Measurements from ENCODE around the gene HDAC1. TPM values are rescaled to one million over a fixed set of nuclear protein-coding genes. Genes with fewer than 3 reads are reported as not detected.
"Not testable (repeated sequence)": the region's sequence is repeated elsewhere in the genome, so short reads cannot be mapped to it uniquely, and the experiment has no call there.

HDAC1 gene
- total RNA-seq, 1 experiment from 2014 or later: 117 TPM

DNA sequence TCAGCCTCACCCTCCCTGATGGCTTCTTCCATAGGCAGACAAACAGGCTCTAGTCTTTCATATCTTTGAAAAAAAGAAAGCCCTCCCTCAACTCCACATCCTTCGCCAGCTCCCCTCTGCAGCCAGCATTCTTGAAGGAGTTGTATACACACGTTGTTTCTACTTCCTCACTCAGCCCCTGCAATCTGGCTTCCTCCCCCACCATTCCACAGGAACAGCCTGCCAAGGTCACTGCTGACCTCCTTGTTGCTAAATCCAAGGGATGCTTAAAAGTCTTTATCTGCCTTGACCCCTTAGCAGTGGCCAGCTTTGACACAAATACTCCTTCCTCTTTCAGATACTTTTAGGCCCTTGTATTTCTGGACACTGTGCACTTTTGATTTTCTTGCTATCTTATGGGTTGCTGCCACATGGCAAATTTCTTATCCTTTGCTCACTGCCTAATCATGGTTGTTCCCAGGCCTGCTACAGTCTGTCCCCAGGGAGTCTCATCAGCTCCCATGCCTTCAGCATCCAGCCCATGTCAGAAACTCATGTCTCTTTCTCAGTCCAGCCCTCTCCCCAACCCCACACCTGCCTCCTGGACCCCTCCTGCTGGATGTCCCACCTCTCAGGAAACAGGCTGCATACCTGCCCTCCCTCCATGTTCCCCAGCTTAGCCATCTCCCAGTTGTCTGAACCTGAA is 62.1 kb downstream of the HDAC1 start:
- Mint-ChIP-seq H3K27ac (ENCODE audit: unreplicated experiment) (peak overlapping the region; percentile 60), H3K4me1 (ENCODE audit: low read depth, unreplicated experiment) (peaks cover 13% of the 10 kb centered on the region), H3K4me3 (ENCODE audit: unreplicated experiment) (peak overlapping the region; percentile 66), H3K27me3 (ENCODE audit: insufficient read depth, unreplicated experiment) (no peaks in the 10 kb centered on the region), H3K36me3 (ENCODE audit: insufficient read depth, unreplicated experiment) (peaks cover 8% of the 10 kb centered on the region), H3K9me3 (ENCODE audit: unreplicated experiment) (no peaks in the 10 kb centered on the region)
- CTCF ChIA-PET: interaction anchor here (0.7 kb wide), 1 partner anchor 46 kb away, joined by 4 read pairs; no protein-coding TSS in a partner anchor
- DNase-seq: no peak
- no peak overlapping the region for H3K4me3 ChIP-seq (ENCODE audit: low read depth, low read length)
- no peaks in the 10 kb centered on the region for H3K27me3 ChIP-seq (replicated peaks; ENCODE audit: control insufficient read depth, insufficient read depth, low read length)
- no TSS peak for BruUV-seq (replicated peaks)
- intact Hi-C loops (cut with micrococcal nuclease; ENCODE audit: unreplicated experiment): loop anchor here (5.0 kb wide), 1 partner anchor 137 kb away; no protein-coding TSS in a partner anchor
- TF ChIP-seq, protein P1, sequence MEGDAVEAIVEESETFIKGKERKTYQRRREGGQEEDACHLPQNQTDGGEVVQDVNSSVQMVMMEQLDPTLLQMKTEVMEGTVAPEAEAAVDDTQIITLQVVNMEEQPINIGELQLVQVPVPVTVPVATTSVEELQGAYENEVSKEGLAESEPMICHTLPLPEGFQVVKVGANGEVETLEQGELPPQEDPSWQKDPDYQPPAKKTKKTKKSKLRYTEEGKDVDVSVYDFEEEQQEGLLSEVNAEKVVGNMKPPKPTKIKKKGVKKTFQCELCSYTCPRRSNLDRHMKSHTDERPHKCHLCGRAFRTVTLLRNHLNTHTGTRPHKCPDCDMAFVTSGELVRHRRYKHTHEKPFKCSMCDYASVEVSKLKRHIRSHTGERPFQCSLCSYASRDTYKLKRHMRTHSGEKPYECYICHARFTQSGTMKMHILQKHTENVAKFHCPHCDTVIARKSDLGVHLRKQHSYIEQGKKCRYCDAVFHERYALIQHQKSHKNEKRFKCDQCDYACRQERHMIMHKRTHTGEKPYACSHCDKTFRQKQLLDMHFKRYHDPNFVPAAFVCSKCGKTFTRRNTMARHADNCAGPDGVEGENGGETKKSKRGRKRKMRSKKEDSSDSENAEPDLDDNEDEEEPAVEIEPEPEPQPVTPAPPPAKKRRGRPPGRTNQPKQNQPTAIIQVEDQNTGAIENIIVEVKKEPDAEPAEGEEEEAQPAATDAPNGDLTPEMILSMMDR (IDR thresholded peaks at IDR 0.05; ENCODE audit: insufficient read depth in 1 of 2, low read depth in 1 of 2, low read length in 1 of 2, severe bottlenecking in 1 of 2, unreplicated experiment in 1 of 2): no peak
- H3K4me1 ChIP-seq: peaks cover 17% of the 10 kb centered on the region
- H3K9me3 ChIP-seq: no peaks in the 10 kb centered on the region
- POLR2A ChIA-PET: no interaction called here
- no peaks in the 10 kb centered on the region; the same call in 1 of the 2 replicates for H3K36me3 ChIP-seq (ENCODE audit: control insufficient read depth, insufficient read depth, low read length)

DNA sequence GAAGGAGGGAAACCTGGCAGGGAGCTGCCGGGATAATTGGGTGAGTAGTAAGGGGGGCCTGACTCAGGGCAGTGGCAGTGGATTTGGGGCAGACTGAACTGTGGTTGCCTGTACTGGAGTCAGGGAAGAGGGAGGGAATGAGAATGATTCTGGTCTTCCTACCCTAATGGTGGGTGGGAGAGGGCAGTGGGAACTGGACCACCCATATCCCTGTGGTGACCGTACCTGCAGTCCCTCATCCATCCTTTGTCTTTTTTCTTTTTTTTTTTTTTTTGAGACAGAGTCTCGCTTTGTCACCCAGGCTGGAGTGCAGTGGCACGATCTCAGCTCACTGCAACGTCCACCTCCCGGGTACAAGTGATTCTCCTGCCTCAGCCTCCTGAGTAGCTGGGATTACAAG is 63.9 kb downstream of the HDAC1 start:
- H3K9me3 ChIP-seq; H3K4me3 Mint-ChIP-seq (ENCODE audit: unreplicated experiment); H3K27ac Mint-ChIP-seq (ENCODE audit: unreplicated experiment); CTCF ChIA-PET; H3K4me3 ChIP-seq (ENCODE audit: low read depth, low read length); BruUV-seq (replicated peaks); DNase-seq; H3K9me3 Mint-ChIP-seq (ENCODE audit: unreplicated experiment); H3K27me3 ChIP-seq (replicated peaks; ENCODE audit: control insufficient read depth, insufficient read depth, low read length); H3K36me3 Mint-ChIP-seq (ENCODE audit: insufficient read depth, unreplicated experiment); H3K27me3 Mint-ChIP-seq (ENCODE audit: insufficient read depth, unreplicated experiment); intact Hi-C loops (cut with micrococcal nuclease; ENCODE audit: unreplicated experiment); H3K36me3 ChIP-seq (ENCODE audit: control insufficient read depth, insufficient read depth, low read length): not testable (repeated sequence)
- H3K4me1 Mint-ChIP-seq (ENCODE audit: low read depth, unreplicated experiment): peaks cover 16% of the 10 kb centered on the region
- peaks cover 15% of the 10 kb centered on the region for H3K4me1 ChIP-seq
- POLR2A ChIA-PET: interaction anchor here (0.6 kb wide), 1 partner anchor 20 kb away, joined by 7 read pairs; the partner anchor contains the start of gene MARCKSL1

DNA sequence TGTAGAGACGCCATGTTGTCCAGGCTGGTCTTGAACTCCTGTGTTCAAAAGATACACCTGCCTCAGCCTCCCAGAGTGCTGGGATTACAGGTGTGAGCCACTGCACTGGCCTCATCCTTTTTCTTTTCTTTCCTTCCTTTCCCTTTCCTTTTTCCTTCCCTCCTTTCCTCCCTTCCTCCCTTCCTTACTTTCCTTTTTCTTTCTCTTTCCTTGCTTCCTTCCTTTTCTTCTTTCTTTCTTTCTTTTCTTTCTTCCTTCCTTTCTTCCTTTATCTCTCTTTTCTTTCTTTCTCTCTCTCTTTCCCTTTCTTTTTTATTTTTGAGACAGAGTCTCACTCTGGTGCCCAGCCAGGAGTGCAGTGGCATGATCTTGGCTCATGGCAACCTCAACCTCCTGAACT is 64.6 kb downstream of the HDAC1 start:
- ChIA-PET CTCF (no interaction called here), POLR2A (interaction anchor here (0.6 kb wide), 1 partner anchor 21 kb away, joined by 7 read pairs; the partner anchor contains the start of gene MARCKSL1)
- Mint-ChIP-seq H3K9me3 (ENCODE audit: unreplicated experiment) (no peaks in the 10 kb centered on the region), H3K27me3 (ENCODE audit: insufficient read depth, unreplicated experiment) (no peaks in the 10 kb centered on the region), H3K27ac (ENCODE audit: unreplicated experiment) (no peak overlapping the region), H3K4me1 (ENCODE audit: low read depth, unreplicated experiment) (peaks cover 20% of the 10 kb centered on the region), H3K4me3 (ENCODE audit: unreplicated experiment) (no peak overlapping the region), H3K36me3 (ENCODE audit: insufficient read depth, unreplicated experiment) (peaks cover 15% of the 10 kb centered on the region)
- no peak overlapping the region for H3K4me3 ChIP-seq (ENCODE audit: low read depth, low read length)
- H3K4me1 ChIP-seq: peaks cover 14% of the 10 kb centered on the region
- H3K36me3 ChIP-seq (ENCODE audit: control insufficient read depth, insufficient read depth, low read length): no peaks in the 10 kb centered on the region; the same call in 1 of the 2 replicates
- intact Hi-C loops (cut with micrococcal nuclease; ENCODE audit: unreplicated experiment): no loop called here
- BruUV-seq (replicated peaks): no TSS peak
- no peak for DNase-seq
- no peaks in the 10 kb centered on the region for H3K9me3 ChIP-seq
- TF ChIP-seq, protein P1 (IDR thresholded peaks at IDR 0.05; ENCODE audit: insufficient read depth in 1 of 2, low read depth in 1 of 2, low read length in 1 of 2, severe bottlenecking in 1 of 2, unreplicated experiment in 1 of 2): no peak
- no peaks in the 10 kb centered on the region for H3K27me3 ChIP-seq (replicated peaks; ENCODE audit: control insufficient read depth, insufficient read depth, low read length)
